GM12865 (cell line): ENCODE measurements around the gene GAS6.

Source experiments
- DNase-seq: peaks from one replicate; pipeline ENCODE4 v3.0.0; 2010; ENCODE audit warnings: low read depth
- H3K4me3 ChIP-seq: 2 replicates; pipeline ENCODE4 v1.5.1; 2011; ENCODE audit warnings: mild to moderate bottlenecking, low read depth, low read length, control low read depth
- CTCF ChIP-seq: IDR thresholded peaks from 2 replicates; pipeline ENCODE4 v1.5.1; 2011; ENCODE audit warnings: low read length, control low read depth, low read depth, inconsistent platforms; ENCODE audit not compliant: insufficient read depth; ENCODE audit errors: missing control alignments

The GAS6 gene

DNA sequence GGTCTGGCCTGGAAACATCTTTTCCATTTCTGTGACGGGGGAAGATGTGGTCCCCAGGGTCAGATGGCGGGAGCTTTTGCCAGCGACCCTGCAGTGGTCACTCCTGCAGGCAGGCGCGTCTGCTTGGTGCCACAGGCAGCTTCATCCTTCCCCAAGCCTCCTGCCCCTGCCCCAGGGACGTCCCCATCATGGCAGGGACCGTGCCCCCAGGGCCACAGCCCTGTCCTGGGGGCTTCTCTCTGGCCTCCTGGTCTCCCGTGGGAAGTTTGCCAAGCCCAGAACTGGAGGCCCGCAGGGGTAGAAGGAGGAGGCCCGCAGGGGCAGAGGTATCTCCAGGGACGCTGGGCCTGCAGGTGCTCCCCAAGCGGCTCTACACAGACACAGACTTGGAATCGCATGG is 57.4 kb downstream of the GAS6 start:
- H3K4me3 ChIP-seq: no peak overlapping the region
- TF ChIP-seq CTCF: no peak
- DNase-seq: no peak

- DNase-seq: no peak
- no peak for TF ChIP-seq CTCF
- H3K4me3 ChIP-seq: no peak overlapping the region
Observed at GRCh38 chr13:113806104-113806471, 57.8 kb downstream of the GAS6 start.

DNA sequence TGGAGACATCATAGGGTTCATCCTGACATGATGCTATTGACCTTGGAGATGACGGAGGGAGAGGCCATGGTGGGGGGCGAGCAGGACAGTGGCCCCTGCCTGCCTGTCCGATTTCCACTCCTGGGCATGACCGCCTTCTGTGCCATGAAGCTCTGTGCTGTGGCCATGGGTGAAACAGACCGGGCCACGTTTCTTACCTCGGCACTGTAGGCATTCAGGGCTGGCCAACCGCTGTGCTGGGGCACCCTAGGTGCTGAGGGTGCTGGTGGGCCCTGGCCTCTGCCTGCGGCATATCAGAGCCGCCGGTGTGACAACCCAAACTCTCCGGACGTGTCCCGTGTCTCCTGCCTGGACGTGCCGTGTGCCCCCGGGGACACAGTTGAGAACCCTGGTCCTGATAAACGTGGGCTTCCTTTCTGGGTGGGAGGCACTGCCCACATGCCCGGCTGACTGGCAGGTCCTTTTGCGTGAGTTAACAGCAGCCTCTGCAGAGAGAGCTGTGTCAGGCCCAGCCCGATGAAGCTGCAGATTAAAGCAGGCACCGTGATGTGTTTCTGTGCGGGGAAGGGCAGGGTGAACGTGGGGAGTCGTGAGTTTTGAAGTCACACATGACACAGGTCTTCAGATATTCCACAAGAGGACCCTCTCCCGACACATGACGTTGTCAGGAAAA is 58.3 kb downstream of the GAS6 start:
- no peak for DNase-seq
- H3K4me3 ChIP-seq: no peak overlapping the region
- no peak for TF ChIP-seq CTCF

DNA sequence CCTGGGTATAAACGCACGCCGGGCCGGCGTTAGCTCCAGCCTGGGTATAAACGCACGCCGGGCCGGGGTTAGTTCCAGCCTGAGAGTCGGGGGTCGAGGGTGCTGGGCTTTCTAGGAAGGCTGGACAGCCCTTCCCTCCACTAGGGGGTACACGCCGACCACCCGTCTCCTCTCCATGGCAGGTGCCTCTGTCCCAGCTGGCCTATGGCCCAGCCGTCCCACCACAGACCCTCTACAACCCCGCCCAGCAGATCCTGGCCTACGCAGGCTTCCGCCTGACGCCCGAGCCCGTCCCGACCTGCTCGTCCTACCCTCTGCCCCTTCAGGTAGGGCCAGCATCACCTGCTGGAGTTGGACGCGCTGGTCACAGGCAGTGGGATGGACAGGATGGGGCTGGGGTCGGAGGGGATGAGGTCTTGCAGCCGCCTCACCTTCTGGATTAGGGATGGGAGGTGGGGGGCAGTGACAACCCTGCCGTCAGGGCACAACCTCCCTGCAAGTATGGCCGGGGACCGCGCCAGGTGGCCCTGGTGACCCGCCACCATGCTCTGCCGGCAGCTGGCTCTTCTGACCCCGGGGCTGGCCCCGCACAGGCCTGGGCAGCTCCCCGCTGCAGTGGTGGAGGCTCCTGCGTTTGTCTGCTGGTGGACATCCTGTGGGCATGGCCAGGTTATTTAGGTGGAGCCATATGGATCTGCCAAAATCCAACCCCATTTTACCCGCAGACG is 59.0 kb downstream of the GAS6 start:
- TF ChIP-seq CTCF: no peak
- DNase-seq: no peak
- H3K4me3 ChIP-seq: no peak overlapping the region

DNA sequence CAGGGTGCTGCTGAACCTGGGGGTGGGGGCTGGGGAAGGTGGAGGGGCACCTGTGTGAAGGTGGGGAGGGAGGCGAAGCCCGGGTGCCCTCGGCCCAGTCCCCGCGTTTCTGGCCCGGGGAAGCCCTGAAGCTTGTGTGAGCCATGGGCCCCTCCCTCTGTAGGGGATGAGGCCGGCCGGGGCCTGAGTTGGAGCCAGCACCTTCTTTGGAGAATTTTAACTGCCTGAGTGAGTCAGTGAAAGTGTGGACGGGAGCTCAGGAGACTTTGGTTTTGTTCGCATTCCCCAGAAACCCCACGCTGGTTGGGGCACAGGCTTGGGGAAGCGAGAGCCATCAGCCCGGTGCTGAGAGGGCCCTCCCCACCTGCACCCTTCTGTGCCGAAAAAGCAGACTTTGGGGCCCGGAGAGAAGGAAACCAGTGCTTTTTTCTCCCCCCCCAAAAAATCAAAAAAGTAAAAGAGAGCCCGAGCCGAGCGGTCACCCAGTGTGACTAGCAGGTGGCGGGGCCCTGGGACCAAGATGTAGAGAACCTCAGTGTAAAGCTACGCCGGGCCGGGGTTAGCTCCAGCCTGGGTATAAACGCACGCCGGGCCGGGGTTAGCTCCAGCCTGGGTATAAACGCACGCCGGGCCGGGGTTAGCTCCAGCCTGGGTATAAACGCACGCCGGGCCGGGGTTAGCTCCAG is 59.7 kb downstream of the GAS6 start:
- H3K4me3 ChIP-seq: no peak overlapping the region
- DNase-seq: no peak
- no peak for TF ChIP-seq CTCF

GRCh38 chr13:113803409-113804016 is 60.4 kb downstream of the GAS6 start:
- no peak for TF ChIP-seq CTCF
- no peak for DNase-seq
- H3K4me3 ChIP-seq: no peak overlapping the region
